Measurements from ENCODE around the gene KRTAP20-2. TPM values are rescaled to one million over a fixed set of nuclear protein-coding genes. Genes with fewer than 3 reads are reported as not detected.

KRTAP20-2 gene
- total RNA-seq, 2 donors from 2014 or later = not detected

- no peak for DNase-seq
- ATAC-seq = no peak
- intact Hi-C loops (cut with DNase I, micrococcal nuclease) = no loop called here
These were observed 33.8 kb downstream of the KRTAP20-2 start for GRCh38 chr21:30668776-30669175.

GRCh38 chr21:30672985-30673650 lies 38.1 kb downstream of the KRTAP20-2 start:
- ATAC-seq (no peak), DNase-seq (no peak)
- intact Hi-C loops (cut with DNase I, micrococcal nuclease) = no loop called here

- no peak for DNase-seq
- intact Hi-C loops (cut with DNase I, micrococcal nuclease) = no loop called here
- no peak for ATAC-seq
These were observed 39.3 kb downstream of the KRTAP20-2 start for GRCh38 chr21:30674312-30674711.

- DNase-seq (no peak), ATAC-seq (no peak)
- intact Hi-C loops (cut with DNase I, micrococcal nuclease) = no loop called here
These were observed 41.7 kb downstream of the KRTAP20-2 start for GRCh38 chr21:30676737-30677136.

- intact Hi-C loops (cut with DNase I, micrococcal nuclease) = no loop called here
- no peak for DNase-seq
- no peak for ATAC-seq
These were observed 45.6 kb downstream of the KRTAP20-2 start for GRCh38 chr21:30680586-30680985.

GRCh38 chr21:30684506-30684905 lies 49.5 kb downstream of the KRTAP20-2 start:
- ATAC-seq (no peak), DNase-seq (no peak)
- intact Hi-C loops (cut with DNase I, micrococcal nuclease) = no loop called here

Other genes with a start within 250 kb of the KRTAP20-2 start
- not detected for gene KRTAP13-1, start 239.2 kb upstream of the KRTAP20-2 start, total RNA-seq
- not detected for gene KRTAP13-3, start 209.3 kb upstream of the KRTAP20-2 start, total RNA-seq
- not detected for gene KRTAP13-4, start 205.0 kb upstream of the KRTAP20-2 start, total RNA-seq
- not detected for gene KRTAP15-1, start 194.9 kb upstream of the KRTAP20-2 start, total RNA-seq
- not detected for gene KRTAP19-1, start 154.8 kb upstream of the KRTAP20-2 start, total RNA-seq
- gene KRTAP19-2, start 147.8 kb upstream of the KRTAP20-2 start, total RNA-seq = not detected
- not detected for gene KRTAP19-3, start 143.2 kb upstream of the KRTAP20-2 start, total RNA-seq
- not detected for gene KRTAP19-4, start 138.0 kb upstream of the KRTAP20-2 start, total RNA-seq
- not detected for gene KRTAP19-5, start 133.1 kb upstream of the KRTAP20-2 start, total RNA-seq
- not detected for gene KRTAP19-6, start 93.3 kb upstream of the KRTAP20-2 start, total RNA-seq
- not detected for gene KRTAP19-7, start 73.9 kb upstream of the KRTAP20-2 start, total RNA-seq
- not detected for gene KRTAP22-2, start 44.8 kb upstream of the KRTAP20-2 start, total RNA-seq
- not detected for gene KRTAP6-3, start 42.8 kb upstream of the KRTAP20-2 start, total RNA-seq
- not detected for gene KRTAP6-2, start 36.3 kb upstream of the KRTAP20-2 start, total RNA-seq
- gene KRTAP22-1, start 34.1 kb upstream of the KRTAP20-2 start, total RNA-seq = not detected
- not detected for gene KRTAP6-1, start 21.3 kb upstream of the KRTAP20-2 start, total RNA-seq
- not detected for gene KRTAP20-1, start 18.8 kb upstream of the KRTAP20-2 start, total RNA-seq
- gene KRTAP20-4, start 14.6 kb upstream of the KRTAP20-2 start, total RNA-seq = not detected
- not detected for gene KRTAP20-3, start 7.7 kb downstream of the KRTAP20-2 start, total RNA-seq
- not detected for gene KRTAP21-3, start 83.6 kb downstream of the KRTAP20-2 start, total RNA-seq
- gene KRTAP21-2, start 112.1 kb downstream of the KRTAP20-2 start, total RNA-seq = not detected
- not detected for gene KRTAP21-1, start 120.2 kb downstream of the KRTAP20-2 start, total RNA-seq
- not detected for gene KRTAP8-1, start 178.1 kb downstream of the KRTAP20-2 start, total RNA-seq
- gene KRTAP7-1, start 194.6 kb downstream of the KRTAP20-2 start, total RNA-seq = not detected
- not detected for gene KRTAP11-1, start 246.4 kb downstream of the KRTAP20-2 start, total RNA-seq

All from left colon (tissue), 2 donors.